Erythroblast (primary cell): ENCODE data around the gene VSIG10L2.

Experiments used
- GATA1 ChIP-seq: IDR thresholded peaks from 2 replicates; pipeline ENCODE4 v1.6.1; 2011; ENCODE audit warnings: low read depth, mild to moderate bottlenecking, control low read depth, low read length, moderate library complexity
- POLR2A ChIP-seq: IDR thresholded peaks from 2 replicates; pipeline ENCODE4 v1.6.1; 2011; ENCODE audit warnings: mild to moderate bottlenecking, low read length

DNA sequence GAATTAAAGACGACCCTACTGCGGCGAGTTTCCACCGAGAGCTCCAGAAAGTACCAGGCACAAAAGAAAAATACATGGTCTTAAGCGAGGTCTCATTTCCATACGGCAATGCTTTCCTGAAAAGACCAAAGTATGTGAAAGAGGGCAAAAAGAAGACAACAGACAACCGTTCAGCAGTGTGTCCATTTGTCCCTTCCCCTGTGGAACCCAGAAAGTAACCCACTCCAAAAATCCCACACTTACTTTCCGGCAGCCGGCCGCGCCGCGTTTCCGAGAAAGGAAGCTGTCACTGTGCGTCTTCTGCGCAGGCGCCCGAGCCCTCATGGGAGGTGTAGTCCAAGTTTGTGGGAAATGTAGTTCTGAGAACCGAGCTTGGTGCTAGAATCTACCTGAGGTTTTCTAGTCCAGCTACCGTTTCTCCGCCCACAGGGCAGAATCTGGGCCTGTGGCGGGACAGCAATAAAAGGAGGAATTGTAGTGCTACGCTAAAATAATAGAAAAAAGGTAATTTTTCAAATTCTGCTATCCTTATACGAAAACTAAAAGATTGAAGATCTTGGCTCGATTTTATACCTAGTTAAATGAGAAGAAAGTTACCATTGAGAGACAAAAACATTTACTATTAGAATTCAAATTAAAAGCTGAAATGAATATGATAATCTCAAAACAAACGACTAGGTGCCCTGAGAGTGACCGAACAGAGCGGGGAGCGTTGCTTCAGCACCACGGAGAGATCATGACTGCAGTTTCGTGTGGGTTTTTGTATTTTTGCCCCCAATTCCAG is 42.7 kb upstream of the VSIG10L2 start, which contains the start of gene PUS3:
- TF ChIP-seq POLR2A (peak; percentile 72), GATA1 (no peak)
